Measurements from ENCODE around the gene RCC2.

Gene RCC2

DNA sequence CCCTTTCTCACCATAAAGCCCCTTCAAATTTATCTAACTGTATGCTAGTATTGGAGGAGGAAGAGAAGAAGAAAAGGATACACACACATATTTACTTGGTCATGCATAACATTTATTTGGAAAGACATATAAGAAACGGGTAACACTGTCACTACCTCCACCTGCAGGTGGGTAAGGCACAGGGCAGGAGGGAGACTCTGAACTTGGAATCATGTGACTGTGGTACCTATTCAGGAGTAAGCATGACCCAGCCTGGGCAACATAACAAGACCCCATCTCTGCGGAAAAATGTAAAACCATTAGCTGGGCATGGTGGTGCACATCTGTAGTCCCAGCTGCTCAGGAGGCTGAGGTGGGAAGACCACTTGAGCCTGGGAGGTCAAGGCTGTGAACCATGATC, 68.9 kb downstream of the RCC2 start:
- no peak for DNase-seq

DNA sequence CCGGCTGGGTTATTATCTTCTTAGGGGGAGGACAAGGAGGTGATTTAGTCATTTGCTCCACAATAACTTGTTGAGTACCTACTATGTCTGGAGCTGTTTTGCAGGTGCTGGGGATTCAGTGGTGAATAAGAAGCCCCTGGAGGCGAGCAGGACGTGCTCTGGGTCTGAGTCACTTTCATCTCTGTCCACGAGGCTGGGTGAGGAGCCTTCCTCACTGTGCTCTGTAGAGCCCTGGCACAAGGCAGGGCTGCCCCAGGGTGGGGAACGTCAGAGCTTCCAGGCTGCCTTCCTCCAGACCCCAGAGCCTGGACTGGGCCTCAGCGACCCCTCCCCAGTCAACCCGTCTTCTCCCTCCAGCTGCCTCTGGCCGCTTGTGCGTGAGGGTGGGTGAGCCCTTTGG, 70.0 kb downstream of the RCC2 start:
- DNase-seq, result no peak

DNA sequence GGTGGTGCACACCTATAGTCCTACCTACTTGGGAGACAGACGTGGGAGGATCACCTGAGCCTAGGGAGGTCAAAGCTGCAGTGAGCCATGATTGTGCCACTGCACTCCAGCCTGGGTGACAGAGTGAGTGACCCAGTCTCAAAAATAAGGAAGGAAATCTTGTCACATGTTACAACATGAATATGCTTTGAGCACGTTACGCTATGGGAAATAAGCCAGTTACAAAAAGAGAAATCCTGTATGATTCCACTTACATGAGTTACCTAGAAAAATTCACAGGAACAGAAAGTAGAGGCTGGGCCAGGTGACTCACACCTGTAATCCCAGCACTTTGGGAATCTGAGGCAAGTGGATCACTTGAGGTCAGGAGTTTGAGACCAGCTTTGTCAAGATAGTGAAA, 74.2 kb downstream of the RCC2 start:
- DNase-seq, result no peak

DNA sequence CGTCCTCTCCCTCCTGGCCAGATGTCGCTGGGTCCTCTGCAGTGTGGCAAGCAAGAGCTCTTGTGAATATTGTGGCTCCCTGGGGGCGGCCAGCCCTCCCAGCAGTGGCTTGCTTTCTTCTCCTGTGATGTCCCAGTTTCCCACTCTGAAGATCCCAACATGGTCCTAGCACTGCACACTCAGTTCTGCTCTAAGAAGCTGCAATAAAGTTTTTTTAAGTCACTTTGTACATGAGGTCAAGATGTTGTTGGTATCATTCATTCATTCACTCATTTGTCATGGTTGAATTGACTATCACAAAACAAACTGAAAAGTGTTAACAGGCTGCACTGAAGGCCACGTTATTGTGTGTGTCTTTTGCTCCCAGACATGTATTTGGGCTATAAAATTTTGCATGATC, 75.7 kb downstream of the RCC2 start:
- no peak for DNase-seq

DNA sequence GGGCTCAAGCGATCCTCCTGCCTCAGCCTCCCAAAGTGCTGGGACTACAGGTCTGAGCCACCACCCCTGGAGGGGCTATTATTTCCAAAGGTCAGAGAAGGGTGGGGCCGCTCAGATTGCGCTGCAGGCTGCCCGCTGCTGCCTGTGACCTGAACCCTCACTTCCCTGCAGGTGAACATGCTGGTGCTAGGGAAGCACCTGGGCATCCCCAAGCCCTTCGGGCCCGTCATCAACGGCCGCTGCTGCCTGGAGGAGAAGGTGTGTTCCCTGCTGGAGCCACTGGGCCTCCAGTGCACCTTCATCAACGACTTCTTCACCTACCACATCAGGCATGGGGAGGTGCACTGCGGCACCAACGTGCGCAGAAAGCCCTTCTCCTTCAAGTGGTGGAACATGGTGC, 76.1 kb downstream of the RCC2 start:
- no peak for DNase-seq

DNA sequence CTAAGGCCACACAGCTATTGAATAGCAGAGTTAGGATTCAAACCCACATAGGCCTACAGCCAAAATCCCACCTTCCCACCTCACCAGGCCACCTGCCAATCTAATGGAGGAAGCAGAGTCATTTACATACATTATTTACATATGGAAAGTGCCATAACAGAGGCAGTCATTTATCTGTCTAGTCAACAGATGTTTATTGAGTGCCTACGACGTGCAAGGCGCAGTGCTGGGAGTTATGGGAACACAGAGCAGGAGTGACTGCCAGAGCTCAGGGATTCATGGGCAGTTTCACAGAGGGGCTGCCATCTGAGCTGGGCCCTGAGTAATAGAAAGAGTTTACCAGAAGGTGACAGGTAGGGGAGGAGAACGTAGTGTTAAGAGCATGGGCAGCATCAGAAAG, 77.8 kb downstream of the RCC2 start:
- DNase-seq, result no peak

DNA sequence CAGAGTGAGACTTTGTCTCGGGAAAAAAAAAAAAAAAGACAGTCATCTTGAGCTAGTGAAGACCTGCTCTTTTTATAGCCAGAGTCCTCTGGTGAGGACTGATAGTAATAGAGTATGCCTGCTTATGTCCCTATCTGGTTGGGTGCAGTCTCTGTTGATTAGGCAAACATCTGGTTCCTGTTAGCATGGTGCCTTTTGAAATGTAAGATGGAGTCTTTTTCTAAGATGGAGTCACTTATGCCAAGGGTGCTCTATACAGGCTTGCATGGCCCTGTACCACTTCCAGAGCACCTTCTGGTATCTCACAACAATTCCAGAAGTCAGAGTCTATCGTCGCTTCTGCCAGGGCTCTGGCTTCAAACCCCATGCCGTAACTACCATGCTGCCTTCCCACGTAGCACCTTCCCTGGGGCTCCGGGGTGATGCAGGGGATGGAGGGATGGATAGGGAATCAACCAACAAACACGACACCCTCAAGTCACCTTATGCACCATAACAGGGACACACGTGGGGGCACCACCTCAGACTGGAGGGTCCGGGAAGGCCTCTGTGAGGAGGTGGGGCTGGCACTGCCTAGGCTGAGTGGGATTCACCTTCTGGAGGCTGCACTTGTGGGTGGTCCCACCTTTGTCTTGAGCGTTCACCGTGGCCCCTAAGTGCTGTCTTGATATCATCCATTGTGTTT, 79.1 kb downstream of the RCC2 start:
- no peak for DNase-seq

DNA sequence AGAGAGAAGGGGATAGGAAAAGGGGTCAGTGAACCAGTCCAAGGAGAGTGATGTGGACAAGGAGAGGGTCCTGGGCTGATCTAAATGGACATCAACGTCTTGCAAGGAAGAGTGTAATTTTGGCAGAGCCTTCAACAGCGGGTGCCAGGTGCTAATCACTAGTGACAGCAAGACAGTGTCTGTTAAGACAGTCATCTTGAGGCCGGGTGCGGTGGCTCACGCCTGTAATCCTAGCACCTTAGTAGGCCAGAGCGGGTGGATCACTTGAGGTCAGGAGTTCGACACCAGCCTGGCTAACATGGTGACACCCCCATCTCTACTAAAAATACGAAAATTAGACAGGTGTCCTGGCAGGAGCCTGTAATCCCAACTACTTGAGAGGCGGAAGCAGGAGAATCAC, 79.7 kb downstream of the RCC2 start:
- DNase-seq, result no peak

DNA sequence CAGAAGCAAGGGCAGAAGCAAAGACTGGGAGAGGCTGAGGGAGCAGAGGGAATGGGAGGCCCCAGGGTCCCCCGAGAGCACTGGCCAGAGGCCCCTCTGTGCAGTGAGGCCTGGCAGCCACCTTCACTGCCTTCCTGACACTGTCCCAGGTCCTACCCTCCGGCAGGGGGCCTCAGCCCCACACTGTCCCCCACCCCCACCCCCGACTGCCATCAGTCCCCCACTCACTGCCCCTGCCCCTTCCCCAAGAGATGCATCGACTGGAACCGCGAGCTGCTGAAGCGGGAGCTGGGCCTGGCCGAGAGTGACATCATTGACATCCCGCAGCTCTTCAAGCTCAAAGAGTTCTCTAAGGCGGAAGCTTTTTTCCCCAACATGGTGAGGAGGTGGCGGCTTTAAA, 80.4 kb downstream of the RCC2 start:
- no peak for DNase-seq

DNA sequence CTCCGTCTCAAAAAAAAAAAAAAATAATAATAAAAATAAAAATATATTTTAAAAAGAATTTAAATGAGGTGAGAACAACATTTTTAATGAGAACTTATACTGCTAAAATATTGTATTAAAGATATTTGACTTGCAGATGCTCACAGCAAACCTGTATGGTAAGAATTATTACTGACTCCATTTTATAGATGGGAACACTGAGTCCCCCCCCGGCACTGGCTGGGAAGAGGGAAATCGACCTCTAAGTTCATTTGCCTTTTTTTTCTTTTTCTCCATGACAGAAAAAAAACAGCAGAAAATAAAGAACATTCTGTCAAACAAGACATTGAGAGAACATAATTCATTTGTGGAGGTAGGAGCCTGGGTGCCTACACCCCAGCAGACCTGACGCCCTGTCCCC, 80.9 kb downstream of the RCC2 start:
- DNase-seq, result no peak
